GM18873 (cell line): Measurements from ENCODE around the gene CCDC137.
A peak's percentile ranks its signal among the peaks of the same experiment; 100 is the strongest.
"Not testable (repeated sequence)": the region's sequence is repeated elsewhere in the genome, so short reads cannot be mapped to it uniquely, and the experiment has no call there.

ENCODE experiments used
- ATAC-seq: cut with Tn5 transposase; IDR thresholded peaks from one replicate; pipeline ENCODE4 v1.9.1; 2021; ENCODE audit warnings: mild to moderate bottlenecking, moderate library complexity, moderate number of reproducible peaks; ENCODE audit not compliant: unreplicated experiment, low FRiP score

The CCDC137 gene

GRCh38 chr17:81666342-81667191 is at the start of gene CCDC137, which contains the start of gene OXLD1:
TSS of gene CCDC137 (plus strand) at chr17:81666737. CDS start at chr17:81666767, 30 bp downstream.
TSS of gene OXLD1 (minus strand) at chr17:81666605. CDS start at chr17:81666577, 28 bp downstream.
- ATAC-seq, result peak; percentile 79

GRCh38 chr17:81616877-81617276 is 49.7 kb upstream of the CCDC137 start:
- ATAC-seq, result no peak

- not testable (repeated sequence) for ATAC-seq
Measured at GRCh38 chr17:81618307-81618706, 48.2 kb upstream of the CCDC137 start.

GRCh38 chr17:81621494-81622130 is 44.9 kb upstream of the CCDC137 start:
- ATAC-seq, result no peak

GRCh38 chr17:81630274-81630673 is 36.3 kb upstream of the CCDC137 start:
- ATAC-seq, result no peak

- ATAC-seq, result no peak
Measured at GRCh38 chr17:81631482-81631881, 35.1 kb upstream of the CCDC137 start.

- ATAC-seq, result no peak
Measured at GRCh38 chr17:81635431-81635830, 31.1 kb upstream of the CCDC137 start.

- no peak for ATAC-seq
Measured at GRCh38 chr17:81635973-81636504, 30.5 kb upstream of the CCDC137 start.

- ATAC-seq, result peak; percentile 66
Measured at GRCh38 chr17:81636505-81637288, 29.8 kb upstream of the CCDC137 start, which contains the start of the genes NPLOC4 and TSPAN10. TSS of gene NPLOC4 (minus strand) at chr17:81637112. CDS start at chr17:81636930, 182 bp downstream. TSS of gene TSPAN10 (plus strand) at chr17:81637196. CDS start at chr17:81642413, 5,217 bp downstream.

GRCh38 chr17:81638683-81639082 is 27.9 kb upstream of the CCDC137 start:
- no peak for ATAC-seq

GRCh38 chr17:81640011-81640410 is 26.5 kb upstream of the CCDC137 start:
- ATAC-seq, result no peak

- ATAC-seq, result no peak
Measured at GRCh38 chr17:81641825-81642489, 24.6 kb upstream of the CCDC137 start.

- ATAC-seq, result no peak
Measured at GRCh38 chr17:81644496-81644895, 22.0 kb upstream of the CCDC137 start.

- ATAC-seq, result no peak
Measured at GRCh38 chr17:81644976-81645952, 21.3 kb upstream of the CCDC137 start.

GRCh38 chr17:81646869-81647600 is 19.5 kb upstream of the CCDC137 start:
- ATAC-seq, result no peak

GRCh38 chr17:81647640-81648012 is 18.9 kb upstream of the CCDC137 start:
- no peak for ATAC-seq

- ATAC-seq, result no peak
Measured at GRCh38 chr17:81648013-81648706, 18.4 kb upstream of the CCDC137 start.

GRCh38 chr17:81648707-81649085 is 17.8 kb upstream of the CCDC137 start:
- no peak for ATAC-seq
